PC-3 (cell line): ENCODE data around the gene STK24. TPM values are rescaled to one million over a fixed set of nuclear protein-coding genes. Genes with fewer than 3 reads are reported as not detected.
A peak's percentile ranks its signal among the peaks of the same experiment; 100 is the strongest.
"Not testable (repeated sequence)": the region's sequence is repeated elsewhere in the genome, so short reads cannot be mapped to it uniquely, and the experiment has no call there.

Source experiments
- ATAC-seq: fragments of 200-7000 bp; cut with Tn5 transposase; 2 replicates; pipeline ENCODE4 v1.9.1; 2020; ENCODE audit warnings: mild to moderate bottlenecking, moderate library complexity
- BruUV-seq: library from RNA; stranded (reverse); fragments of 400-500 nt; replicated peaks from 2 replicates; lab custom pipeline; 2021; lab: Mats Ljungman, UMichigan
- CTCF ChIA-PET: fragments of 300-600 bp; sonication (Branson Sonifier 250); formaldehyde crosslinking; loops from one replicate; lab custom pipeline; 2022; ENCODE audit warnings: antibody characterized with exemption; lab: Charles Lee
- POLR2A ChIA-PET: fragments of 300-600 bp; sonication (Branson Sonifier 250); formaldehyde crosslinking; loops from one replicate; lab custom pipeline; 2022; ENCODE audit warnings: antibody characterized with exemption; ENCODE audit not compliant: unreplicated experiment; lab: Charles Lee
- DNase-seq: peaks from one replicate; pipeline ENCODE4 v3.0.0-alpha.2; 2015
- H2AFZ ChIP-seq: fragments of 300-600 bp; sonication (generic); 2 replicates; pipeline ENCODE4 v1.6.0; 2016; ENCODE audit warnings: antibody characterized with exemption, low read length
- H3F3A ChIP-seq: fragments of 300-600 bp; sonication (generic); one replicate; pipeline ENCODE4 v1.6.0; 2017; ENCODE audit warnings: antibody characterized with exemption, low read length, control low read depth, mild to moderate bottlenecking; ENCODE audit not compliant: unreplicated experiment
- H3K27ac ChIP-seq: fragments of 300-600 bp; sonication (generic); 2 replicates; pipeline ENCODE4 v1.5.1; 2016; ENCODE audit warnings: mild to moderate bottlenecking, low read length
- H3K27me3 ChIP-seq: fragments of 300-600 bp; sonication (generic); 2 replicates; pipeline ENCODE4 v1.6.1; 2016; ENCODE audit warnings: low read length, mixed read lengths
- H3K36me3 ChIP-seq: fragments of 300-600 bp; sonication (generic); 2 replicates; pipeline ENCODE4 v1.6.1; 2016; ENCODE audit warnings: low read depth, mixed run types, low read length, mixed read lengths
- H3K4me1 ChIP-seq: fragments of 300-600 bp; sonication (generic); 2 replicates; pipeline ENCODE4 v1.5.1; 2016; ENCODE audit warnings: low read length; ENCODE audit not compliant: insufficient read depth
- H3K4me2 ChIP-seq: fragments of 300-600 bp; sonication (generic); 2 replicates; pipeline ENCODE4 v1.6.0; 2016; ENCODE audit warnings: low read length
- H3K4me3 ChIP-seq: fragments of 300-600 bp; sonication (generic); 2 replicates; pipeline ENCODE4 v1.5.1; 2016; ENCODE audit warnings: mild to moderate bottlenecking, low read length, mixed read lengths
- H3K79me2 ChIP-seq: fragments of 300-600 bp; sonication (generic); 2 replicates; pipeline ENCODE4 v1.6.1; 2017; ENCODE audit warnings: low read length, mixed read lengths
- H3K9ac ChIP-seq: fragments of 300-600 bp; sonication (generic); 2 replicates; pipeline ENCODE4 v1.6.0; 2016; ENCODE audit warnings: mild to moderate bottlenecking, low read length
- H3K9me2 ChIP-seq: fragments of 300-600 bp; sonication (generic); replicated peaks from 2 replicates; pipeline ENCODE4 v1.6.1; 2016; ENCODE audit warnings: mixed run types, low read length, mixed read lengths
- H3K9me3 ChIP-seq: fragments of 300-600 bp; sonication (generic); 2 replicates; pipeline ENCODE4 v1.6.1; 2016; ENCODE audit warnings: low read length, mixed read lengths
- H4K20me1 ChIP-seq: fragments of 300-600 bp; sonication (generic); 2 replicates; pipeline ENCODE4 v1.6.1; 2016; ENCODE audit warnings: low read length, mixed read lengths
- CTCF ChIP-seq: fragments of 300-600 bp; sonication (generic); conservative IDR thresholded peaks from 2 replicates; pipeline ENCODE4 v1.5.1; 2017; ENCODE audit warnings: antibody characterized with exemption, low read depth, mild to moderate bottlenecking, low read length
- EZH2 ChIP-seq: fragments of 300-600 bp; sonication (generic); IDR thresholded peaks from one replicate; pipeline ENCODE4 v1.6.1; 2017; ENCODE audit warnings: antibody characterized with exemption, mild to moderate bottlenecking, low read length; ENCODE audit not compliant: unreplicated experiment
- EZH2phosphoT487 ChIP-seq: fragments of 300-600 bp; sonication (generic); IDR thresholded peaks from 2 replicates; pipeline ENCODE4 v1.6.1; 2018; ENCODE audit warnings: mild to moderate bottlenecking, antibody characterized with exemption, low read length, borderline replicate concordance
- intact Hi-C: fragments of 100-400 bp; cut with micrococcal nuclease; formaldehyde crosslinking; loops from 2 replicates; pipeline ENCODE4 v1.9.0; 2023
- total RNA-seq: library from RNA; depleted of rRNA; stranded (reverse); fragments of >200 nt; gene quantifications from 2 replicates; pipeline ENCODE4 v1.2.3, GENCODE V29; 2014

The STK24 gene
- total RNA-seq, 1 experiment from 2014 or later: 52.4 TPM

- intact Hi-C loops: no loop called here
Measured at GRCh38 chr13:98413796-98414195, 163.1 kb downstream of the STK24 start.

DNA sequence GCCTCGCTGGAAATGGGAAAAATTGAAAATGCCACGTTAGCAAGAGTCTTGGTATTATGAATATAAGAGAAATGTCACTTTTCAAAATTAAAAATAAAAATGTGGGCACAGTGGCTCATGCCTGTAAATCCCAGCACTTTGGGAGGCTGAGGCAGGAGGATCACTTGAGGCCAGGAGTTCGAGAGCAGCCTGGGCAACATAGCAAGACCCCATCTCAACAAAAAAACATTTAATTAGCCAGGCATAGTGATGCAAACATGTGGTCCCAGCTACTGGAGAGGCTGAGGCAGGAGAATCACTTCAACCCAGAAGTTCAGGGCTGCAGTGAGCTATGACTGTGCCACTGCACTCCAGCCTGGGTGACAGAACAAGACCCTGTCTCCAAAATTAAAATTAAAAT is 163.6 kb downstream of the STK24 start:
- H3K27ac ChIP-seq, intact Hi-C loops, H3K27me3 ChIP-seq, H3K9ac ChIP-seq, H3K36me3 ChIP-seq, H4K20me1 ChIP-seq, H3K4me3 ChIP-seq, H3K9me3 ChIP-seq, CTCF ChIA-PET, POLR2A ChIA-PET, BruUV-seq, H3K9me2 ChIP-seq, H3K79me2 ChIP-seq, H2AFZ ChIP-seq, ATAC-seq, H3F3A ChIP-seq, H3K4me2 ChIP-seq, DNase-seq: not testable (repeated sequence)
- peaks cover 16% of the 10 kb centered on the region for H3K4me1 ChIP-seq

More at GRCh38 chr13:98413796-98414195, 163.1 kb downstream of the STK24 start:
- H3K79me2 ChIP-seq: no peaks in the 10 kb centered on the region
- H3K27ac ChIP-seq: no peak overlapping the region
- no peak overlapping the region for H3K4me2 ChIP-seq
- peaks cover 16% of the 10 kb centered on the region for H3K4me1 ChIP-seq
- no peak overlapping the region for H3K4me3 ChIP-seq
- H3K9me3 ChIP-seq: no peaks in the 10 kb centered on the region
- H3K36me3 ChIP-seq: no peaks in the 10 kb centered on the region
- BruUV-seq: no TSS peak
- no peak overlapping the region for H2AFZ ChIP-seq
- ATAC-seq: no peak
- TF ChIP-seq EZH2phosphoT487 (no peak), CTCF (peak; percentile 25; the same call in 1 of the 2 replicates), EZH2 (no peak)
- ChIA-PET POLR2A (no interaction called here), CTCF (no interaction called here)
- DNase-seq: no peak
- no peaks in the 10 kb centered on the region for H4K20me1 ChIP-seq
- no peak overlapping the region for H3K9ac ChIP-seq
- H3K9me2 ChIP-seq: no peaks in the 10 kb centered on the region
- no peaks in the 10 kb centered on the region for H3K27me3 ChIP-seq
- H3F3A ChIP-seq: peaks cover 5% of the 10 kb centered on the region

GRCh38 chr13:98411617-98412265 is 165.2 kb downstream of the STK24 start:
- BruUV-seq: no TSS peak
- Histone ChIP-seq H2AFZ (no peak overlapping the region), H3F3A (peaks cover 2% of the 10 kb centered on the region), H3K9ac (no peak overlapping the region), H3K4me1 (peaks cover 12% of the 10 kb centered on the region), H3K36me3 (no peaks in the 10 kb centered on the region), H3K4me2 (no peak overlapping the region), H3K9me2 (no peaks in the 10 kb centered on the region), H4K20me1 (no peaks in the 10 kb centered on the region), H3K4me3 (no peak overlapping the region), H3K27me3 (no peaks in the 10 kb centered on the region), H3K27ac (no peak overlapping the region), H3K9me3 (no peaks in the 10 kb centered on the region), H3K79me2 (no peaks in the 10 kb centered on the region)
- intact Hi-C loops: no loop called here
- CTCF ChIA-PET: no interaction called here
- DNase-seq: no peak
- POLR2A ChIA-PET: no interaction called here
- ATAC-seq: no peak
- no peak for TF ChIP-seq EZH2phosphoT487
